NCI-H2107 (cell line): ENCODE measurements around the gene OR8B8.
"Not testable (repeated sequence)": the region's sequence is repeated elsewhere in the genome, so short reads cannot be mapped to it uniquely, and the experiment has no call there.

ENCODE experiments used
- DNase-seq: peaks from one replicate; lab custom pipeline; 2025; lab: John Stamatoyannopoulos, UW

Gene OR8B8

DNA sequence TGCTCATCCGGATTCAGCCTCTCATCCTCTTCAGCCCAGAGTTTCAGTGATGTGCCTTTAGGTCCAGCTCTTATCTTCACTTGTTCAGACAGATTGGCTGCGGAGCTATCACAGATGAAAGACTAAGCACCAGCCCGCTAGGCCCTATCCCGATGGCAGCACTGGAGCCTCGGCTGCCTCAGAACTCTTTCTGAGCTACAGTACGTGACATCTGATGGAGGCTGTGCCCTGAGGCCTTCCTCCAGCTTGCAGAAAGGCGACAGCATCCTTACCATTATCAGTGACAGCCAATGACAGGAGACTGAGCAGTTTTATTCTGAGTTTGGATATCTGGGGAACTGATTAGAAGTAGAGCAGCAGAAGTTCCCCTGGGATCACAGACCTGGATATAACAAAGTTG lies 4.0 kb downstream of the OR8B8 start:
- DNase-seq, result no peak

DNA sequence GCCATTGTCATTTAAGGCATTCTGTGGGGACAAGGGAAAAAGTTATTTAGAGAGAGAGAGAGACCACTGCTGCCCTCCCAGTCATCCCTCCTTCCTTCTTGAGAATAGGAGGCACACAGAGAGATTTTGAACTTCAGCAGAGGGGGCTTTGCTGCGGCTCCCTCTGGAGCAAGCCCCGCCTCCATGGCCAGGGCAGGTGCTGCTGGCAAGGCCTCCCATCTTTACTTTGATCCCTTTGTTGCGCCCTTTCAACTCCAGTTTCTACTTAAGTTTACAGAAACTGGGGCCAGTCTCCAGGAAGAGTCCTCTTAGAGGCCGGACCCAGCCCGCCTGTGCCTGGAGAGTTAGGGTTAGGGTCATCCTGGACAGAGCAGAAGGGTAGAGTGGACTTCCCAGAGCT lies 4.4 kb downstream of the OR8B8 start:
- DNase-seq, result no peak

DNA sequence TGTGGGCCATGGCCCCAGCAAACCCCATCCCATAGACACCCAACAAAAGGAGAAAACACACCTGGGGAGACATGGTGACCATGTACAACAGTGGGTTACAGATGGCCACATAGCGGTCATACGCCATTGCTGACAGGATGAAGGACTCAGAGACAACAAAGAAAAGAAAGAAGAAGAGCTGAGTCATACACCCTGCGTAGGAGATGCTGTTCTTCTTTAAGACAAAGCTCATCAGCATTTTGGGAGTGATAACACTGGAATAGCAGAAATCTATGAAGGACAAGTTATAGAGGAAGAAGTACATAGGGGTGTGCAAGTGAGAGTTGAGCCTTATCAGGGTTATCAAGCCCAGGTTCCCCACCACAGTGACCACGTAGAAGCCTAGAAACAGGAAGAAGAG lies 4.9 kb downstream of the OR8B8 start:
- DNase-seq, result no peak

DNA sequence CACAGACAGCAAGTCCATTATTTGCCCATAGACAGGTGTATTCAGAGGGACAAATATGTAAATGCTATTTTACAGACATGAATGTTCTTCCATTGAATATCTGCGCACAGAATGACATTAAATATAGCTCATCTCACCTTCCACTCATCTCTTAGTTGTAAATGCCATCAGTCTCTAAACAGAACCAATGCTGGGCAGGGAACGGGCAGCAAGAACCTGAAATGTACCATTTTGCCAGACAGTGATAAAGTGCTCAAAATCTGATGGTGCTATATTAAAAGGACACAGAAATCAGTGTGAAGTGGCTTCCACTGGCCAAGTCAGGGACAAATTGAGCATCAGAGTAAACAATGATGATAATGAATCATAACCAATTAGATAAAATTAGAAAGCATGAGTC lies 10.8 kb downstream of the OR8B8 start:
- DNase-seq, result no peak

DNA sequence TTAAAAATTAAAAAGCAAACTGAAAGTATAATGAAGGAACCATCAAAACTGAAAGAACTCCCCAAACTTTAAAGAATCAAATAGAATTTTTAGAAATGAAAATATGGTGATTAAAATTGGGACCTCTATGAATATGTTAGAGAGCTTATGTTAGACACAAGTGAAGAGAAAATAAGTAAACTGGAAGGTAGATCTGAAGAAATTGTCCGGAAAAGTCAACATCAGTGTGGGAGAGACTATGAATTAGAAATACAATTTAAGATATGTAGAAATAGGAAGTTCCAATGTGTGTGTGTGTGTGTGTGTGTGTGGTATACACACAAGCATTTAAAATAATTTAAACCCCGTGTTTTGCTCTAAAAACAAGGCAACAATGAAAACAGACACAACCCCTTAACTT lies 15.9 kb downstream of the OR8B8 start:
- DNase-seq, result no peak

DNA sequence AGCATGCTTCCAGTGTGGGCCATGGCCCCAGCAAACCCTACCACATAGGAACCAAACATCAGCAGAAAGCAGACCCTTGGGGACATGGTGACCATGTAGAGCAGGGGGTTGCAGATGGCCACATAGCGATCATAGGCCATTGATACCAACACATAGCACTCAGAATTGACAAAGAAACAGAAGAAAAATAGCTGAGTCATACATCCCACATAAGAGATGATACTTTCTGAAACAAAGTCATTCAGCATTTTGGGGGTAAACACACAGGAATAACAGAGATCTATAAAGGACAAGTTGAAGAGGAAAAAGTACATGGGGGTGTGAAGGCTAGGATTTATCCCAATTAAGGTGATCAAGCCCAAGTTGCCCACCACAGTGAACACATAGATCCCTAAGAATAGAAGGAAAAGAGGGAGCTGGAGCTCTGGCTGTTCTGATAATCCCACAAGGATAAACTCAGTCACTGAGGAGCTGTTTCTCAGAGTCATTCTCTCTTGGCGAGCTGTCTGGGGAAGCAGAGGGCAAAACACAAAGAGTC lies 21.0 kb downstream of the OR8B8 start, which contains the start of gene OR8B4:
TSS of gene OR8B4 (minus strand) at position 488 of the 538 bp plus-strand sequence. CDS start at position 488, 0 bp downstream.
- no peak for DNase-seq

DNA sequence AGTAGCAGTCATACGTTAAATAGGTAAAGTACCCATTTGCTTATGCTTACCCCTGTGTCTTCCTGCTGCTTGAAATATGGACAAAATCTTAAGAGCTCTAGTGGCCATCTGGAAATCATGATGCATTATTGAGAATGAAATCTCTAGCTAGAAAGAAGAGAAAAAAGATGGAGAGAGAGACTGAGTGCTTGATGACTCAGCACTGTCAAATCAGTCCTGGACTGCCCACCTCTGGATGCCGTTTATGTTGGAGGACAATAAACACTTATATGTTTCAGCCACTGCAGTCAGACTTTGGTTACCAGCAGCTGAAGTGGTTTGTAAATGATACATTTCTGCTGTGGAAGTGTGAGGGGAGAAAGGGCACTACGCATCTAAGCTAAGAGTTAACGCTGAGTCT lies 24.5 kb downstream of the OR8B8 start:
- no peak for DNase-seq

DNA sequence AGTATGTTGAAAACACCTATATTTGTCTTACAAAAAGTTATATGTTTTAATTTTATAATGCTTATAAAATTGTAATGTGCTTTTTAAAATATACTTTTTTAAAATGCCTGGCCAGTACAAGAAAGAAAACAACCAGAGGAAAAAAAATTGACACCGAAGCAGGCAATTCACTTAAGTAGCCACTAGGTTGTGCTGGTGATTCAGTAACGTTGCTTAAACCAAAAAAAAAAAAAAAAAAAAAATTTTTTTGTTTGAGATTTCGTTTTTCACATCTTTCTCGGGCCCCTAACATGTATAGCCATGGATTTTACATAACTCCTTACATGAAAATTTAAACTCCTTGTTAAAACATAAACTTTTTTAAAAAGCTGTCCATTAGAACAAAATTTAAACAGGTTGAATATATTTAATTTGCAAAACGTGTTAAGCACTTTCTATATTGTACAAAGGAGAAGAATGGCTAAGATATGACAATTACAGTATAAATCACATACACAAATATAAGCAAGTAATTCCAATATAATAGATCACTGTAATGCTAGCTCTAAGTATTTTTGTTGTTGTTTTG lies 30.1 kb downstream of the OR8B8 start:
- no peak for DNase-seq

DNA sequence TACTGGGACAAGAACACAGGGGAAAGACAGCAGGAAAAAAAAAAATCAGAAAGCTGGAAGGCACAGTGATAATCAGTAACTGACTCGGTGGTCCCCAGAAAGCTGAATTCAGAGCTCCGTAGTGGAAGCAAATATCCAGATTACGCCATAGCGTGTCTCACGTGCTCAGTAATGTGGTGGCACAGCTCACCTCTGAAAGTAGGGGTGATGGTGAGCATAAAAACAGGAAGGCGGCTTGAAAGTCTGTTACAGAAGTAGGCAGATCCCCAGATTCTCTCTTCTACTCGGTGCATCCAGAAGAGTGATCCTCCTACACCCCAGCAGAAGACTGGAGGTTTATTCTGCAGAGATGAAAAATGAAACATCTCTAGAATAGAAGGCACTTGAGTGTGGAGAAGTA lies 35.6 kb downstream of the OR8B8 start:
- DNase-seq, result no peak

DNA sequence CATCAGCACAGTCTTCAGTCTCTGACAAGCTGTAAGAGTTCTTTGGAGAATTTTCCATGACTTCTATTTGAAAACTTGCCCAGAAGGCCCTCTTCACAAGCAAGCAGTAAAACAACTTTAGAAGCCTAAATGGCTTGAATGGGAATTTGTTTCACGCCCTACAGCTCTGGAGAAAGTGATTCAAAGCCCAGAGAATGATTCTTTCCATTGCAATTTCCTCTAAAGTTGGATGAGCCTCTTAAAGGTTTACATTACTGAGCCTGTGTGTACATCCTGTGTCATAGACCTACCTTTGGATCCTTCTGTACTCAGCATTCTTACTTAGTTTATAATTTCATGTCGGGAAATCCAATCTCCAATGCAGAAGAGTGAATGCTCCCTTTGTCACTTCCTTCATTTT lies 39.9 kb downstream of the OR8B8 start:
- no peak for DNase-seq

DNA sequence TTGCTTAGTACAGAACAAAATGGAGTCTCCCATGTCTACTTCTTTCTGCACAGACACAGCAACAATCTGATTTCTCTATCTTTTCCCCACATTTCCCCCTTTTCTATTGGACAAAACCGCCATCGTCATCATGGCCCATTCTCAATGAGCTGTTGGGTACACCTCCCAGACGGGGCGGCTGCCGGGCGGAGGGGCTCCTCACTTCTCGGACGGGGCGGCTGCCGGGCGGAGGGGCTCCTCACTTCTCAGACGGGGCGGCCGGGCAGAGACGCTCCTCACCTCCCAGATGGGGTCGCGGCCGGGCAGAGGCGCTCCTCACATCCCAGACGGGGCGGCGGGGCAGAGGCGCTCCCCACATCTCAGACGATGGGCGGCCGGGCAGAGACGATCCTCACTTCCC lies 42.3 kb downstream of the OR8B8 start:
- DNase-seq, result not testable (repeated sequence)

DNA sequence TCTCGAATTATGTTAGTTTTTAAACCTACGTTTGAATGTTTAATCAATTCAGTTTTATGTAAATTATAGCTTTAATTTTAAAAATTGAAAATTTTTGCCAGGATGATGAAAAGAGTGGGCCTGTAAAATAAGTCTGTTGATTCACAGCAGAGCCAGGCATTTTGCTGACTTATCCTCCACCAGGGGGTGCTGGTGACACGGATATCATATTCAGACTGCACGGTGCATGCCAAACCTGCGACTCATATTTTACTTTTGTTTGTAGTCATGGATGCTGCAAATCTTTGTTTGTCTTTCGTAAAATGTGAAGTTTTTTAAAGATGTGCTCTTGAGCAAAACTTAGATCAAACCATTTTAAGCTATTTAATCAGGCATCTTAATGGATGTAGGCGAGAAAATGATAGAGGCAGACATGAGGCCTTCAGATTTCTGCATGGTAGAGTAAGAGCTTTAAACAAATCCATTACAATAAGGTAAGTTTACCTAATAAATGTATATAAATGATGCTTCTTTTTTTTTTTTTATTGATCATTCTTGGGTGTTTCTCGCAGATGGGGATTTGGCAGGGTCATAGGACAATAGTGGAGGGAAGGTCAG lies 43.1 kb downstream of the OR8B8 start:
- DNase-seq, result no peak

DNA sequence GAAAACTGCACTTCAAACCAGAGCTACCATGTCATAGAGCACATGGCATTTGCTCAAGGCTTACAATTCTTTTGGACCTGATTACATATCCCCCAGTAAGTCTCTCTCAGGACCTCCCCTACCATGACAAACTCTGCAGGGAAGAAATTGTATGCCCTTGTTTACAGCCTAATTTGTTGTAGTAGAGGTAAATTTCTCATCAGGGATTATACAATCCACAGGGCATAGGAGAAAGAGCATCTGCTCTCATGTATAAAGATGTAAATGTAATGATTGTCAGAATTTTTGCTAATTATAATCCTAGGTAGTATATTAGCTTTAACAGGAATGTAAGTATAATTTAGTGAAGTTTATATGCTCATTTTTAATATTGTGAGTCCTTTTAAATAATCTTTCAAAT lies 46.6 kb downstream of the OR8B8 start, which contains the start of gene OR8B3:
TSS of gene OR8B3 (minus strand) at position 101 of the 400 bp plus-strand sequence. CDS start 1,673 bp downstream, outside the sequence.
- no peak for DNase-seq

DNA sequence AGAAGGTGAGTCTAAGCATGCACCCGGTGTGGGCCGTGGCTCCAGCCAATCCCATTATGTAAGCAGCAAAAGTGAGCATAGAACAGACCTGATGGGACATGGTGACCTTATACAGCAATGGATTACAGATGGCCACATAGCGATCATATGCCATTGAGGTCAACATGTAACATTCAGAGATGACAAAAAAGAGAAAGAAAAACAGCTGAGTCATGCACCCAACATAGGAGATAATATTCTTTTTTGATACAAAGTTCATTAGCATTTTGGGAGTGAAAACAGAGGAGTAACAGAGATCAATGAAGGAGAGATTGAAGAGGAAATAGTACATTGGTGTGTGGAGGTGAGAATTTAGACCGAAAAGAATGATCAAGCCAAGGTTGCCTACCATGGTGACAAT lies 48.6 kb downstream of the OR8B8 start:
- not testable (repeated sequence) for DNase-seq

DNA sequence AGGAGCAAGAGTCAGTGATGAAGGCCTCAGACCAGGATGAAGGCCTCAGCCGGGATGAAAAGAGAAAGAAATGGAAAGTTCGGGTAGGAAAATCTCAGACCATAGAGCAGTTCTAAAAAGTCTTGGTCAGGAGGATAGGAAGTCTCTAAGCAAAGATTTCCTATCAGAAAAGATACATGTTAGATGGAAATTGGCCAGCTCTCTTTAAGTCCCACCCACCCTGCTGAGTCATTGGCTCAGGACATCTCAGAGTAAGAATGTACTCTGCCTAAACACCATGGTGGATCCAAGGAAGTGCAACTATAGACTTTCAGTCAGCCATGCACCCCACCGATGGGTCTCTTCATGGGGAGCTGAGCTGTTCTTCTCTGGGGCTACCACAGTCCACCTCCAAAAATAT lies 51.1 kb downstream of the OR8B8 start:
- DNase-seq, result no peak
